Esophagus muscularis mucosa (tissue), 4 donors: ENCODE data around the gene ORAI3. TPM values are rescaled to one million over a fixed set of nuclear protein-coding genes. Genes with fewer than 3 reads are reported as not detected.

Experiments used
- DNase-seq: peaks from one replicate; pipeline ENCODE4 v3.0.0-alpha.2; 2017; ENCODE audit errors: extremely low spot score
- H3K27ac ChIP-seq, 4 donors: fragments of 200-600 bp; sonication (generic); replicated peaks in 1 of 4; 1 replicate in 3 of 4; 2 replicates in 1 of 4; pipeline ENCODE4 v1.5.1; 2016 to 2019; ENCODE audit warnings: mild to moderate bottlenecking in 1 of 4
- H3K27me3 ChIP-seq, 4 donors: fragments of 200-600 bp; sonication (generic); one replicate each; pipeline versions ENCODE4 v1.5.1 to v1.6.0; 2016 to 2019
- H3K36me3 ChIP-seq, 4 donors: fragments of 200-600 bp; sonication (generic); one replicate each; pipeline ENCODE4 v1.5.1; 2016 to 2019
- H3K4me1 ChIP-seq, 4 donors: fragments of 200-600 bp; sonication (generic); one replicate each; pipeline ENCODE4 v1.5.1; 2016 to 2019
- H3K4me3 ChIP-seq, 4 donors: fragments of 200-600 bp; sonication (generic); 1 replicate in 2 of 4; 2 replicates in 2 of 4; pipeline ENCODE4 v1.5.1; 2016 to 2019; ENCODE audit warnings: mild to moderate bottlenecking in 4 of 4, moderate library complexity in 1 of 4
- H3K9me3 ChIP-seq, 4 donors: fragments of 200-600 bp; sonication (generic); 1 replicate in 3 of 4; 2 replicates in 1 of 4; pipeline ENCODE4 v1.5.1; 2016 to 2019
- EP300 ChIP-seq: sonication (generic); formaldehyde crosslinking; IDR thresholded peaks from one replicate; pipeline ENCODE4 v1.6.1; 2017; ENCODE audit warnings: antibody characterized with exemption
- POLR2A ChIP-seq: fragments of 450-650 bp; IDR thresholded peaks from one replicate; pipeline ENCODE4 v1.6.1; 2017; ENCODE audit warnings: antibody characterized with exemption, moderate library complexity, mild to moderate bottlenecking, low read depth
- POLR2AphosphoS5 ChIP-seq, 2 donors: sonication (generic); formaldehyde crosslinking; IDR thresholded peaks; one replicate each; pipeline ENCODE4 v1.6.1; 2017; ENCODE audit warnings: antibody characterized with exemption in 2 of 2
- WGBS: methylation state at CpG from one replicate; pipeline ENCODE4 v1.1.5; 2018; 5-methylcytosine and 5-hydroxymethylcytosine counted together
- intact Hi-C: fragments of 100-400 bp; cut with DNase I; formaldehyde crosslinking; loops from one replicate; pipeline ENCODE4 v1.15.1; 2023
- total RNA-seq, 4 donors: library from RNA; depleted of rRNA; stranded (reverse); fragments of >200 nt; gene quantifications; one replicate each; pipeline versions ENCODE4 v1.1.0 to v1.2.1, GENCODE V29; 2016
- TF ChIP-seq, protein P1 (sequence below), 3 experiments: fragments of 200-600 bp in 2 of 3; fragments of 450-650 bp in 1 of 3; sonication (generic) in 2 of 3; IDR thresholded peaks; one replicate each; pipeline ENCODE4 v1.5.1; 2017 to 2019; ENCODE audit warnings: antibody characterized with exemption in 3 of 3, mild to moderate bottlenecking in 2 of 3, moderate library complexity in 1 of 3

Gene ORAI3
- total RNA-seq, 4 donors from 2014 or later, result 33.0 to 56.5 (median 45.8) TPM

DNA sequence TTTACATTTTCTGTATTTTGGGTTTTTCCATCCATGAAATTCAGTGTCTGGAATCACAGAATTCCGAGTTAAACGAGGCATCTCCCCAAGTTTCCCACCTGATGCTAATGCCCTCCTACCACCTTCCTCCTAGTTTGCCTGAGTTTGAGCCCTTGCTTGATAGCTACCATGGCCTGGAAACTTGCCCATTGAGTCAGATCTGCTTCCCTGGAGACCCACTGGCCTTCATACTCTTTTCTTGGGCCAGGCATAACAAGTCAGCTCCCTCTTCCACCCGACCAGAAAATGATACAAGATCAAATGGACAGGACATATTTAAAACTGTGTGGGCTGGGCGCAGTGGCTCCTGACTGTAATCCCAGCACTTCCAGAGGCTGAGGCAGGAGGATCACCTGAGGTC is 18.9 kb downstream of the ORAI3 start:
- Histone ChIP-seq H3K4me3 (no peak overlapping the region), H3K9me3 (no peaks in the 10 kb centered on the region), H3K36me3 (peaks cover 86 to 100% (median 100%) of the 10 kb centered on the region in 4 donors), H3K27ac (no peak overlapping the region), H3K27me3 (no peaks in the 10 kb centered on the region), H3K4me1 (peaks cover 0 to 5% (median 0%) of the 10 kb centered on the region in 4 donors)
- no peak for DNase-seq
- WGBS, result 89% methylated on average over 4 of the region's 4 CpGs
- no peak for TF ChIP-seq EP300
- no peak for TF ChIP-seq POLR2A
- TF ChIP-seq POLR2AphosphoS5 (IDR thresholded peaks at IDR 0.05), result no peak
- TF ChIP-seq, protein P1, sequence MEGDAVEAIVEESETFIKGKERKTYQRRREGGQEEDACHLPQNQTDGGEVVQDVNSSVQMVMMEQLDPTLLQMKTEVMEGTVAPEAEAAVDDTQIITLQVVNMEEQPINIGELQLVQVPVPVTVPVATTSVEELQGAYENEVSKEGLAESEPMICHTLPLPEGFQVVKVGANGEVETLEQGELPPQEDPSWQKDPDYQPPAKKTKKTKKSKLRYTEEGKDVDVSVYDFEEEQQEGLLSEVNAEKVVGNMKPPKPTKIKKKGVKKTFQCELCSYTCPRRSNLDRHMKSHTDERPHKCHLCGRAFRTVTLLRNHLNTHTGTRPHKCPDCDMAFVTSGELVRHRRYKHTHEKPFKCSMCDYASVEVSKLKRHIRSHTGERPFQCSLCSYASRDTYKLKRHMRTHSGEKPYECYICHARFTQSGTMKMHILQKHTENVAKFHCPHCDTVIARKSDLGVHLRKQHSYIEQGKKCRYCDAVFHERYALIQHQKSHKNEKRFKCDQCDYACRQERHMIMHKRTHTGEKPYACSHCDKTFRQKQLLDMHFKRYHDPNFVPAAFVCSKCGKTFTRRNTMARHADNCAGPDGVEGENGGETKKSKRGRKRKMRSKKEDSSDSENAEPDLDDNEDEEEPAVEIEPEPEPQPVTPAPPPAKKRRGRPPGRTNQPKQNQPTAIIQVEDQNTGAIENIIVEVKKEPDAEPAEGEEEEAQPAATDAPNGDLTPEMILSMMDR (IDR thresholded peaks at IDR 0.05), result no peak
- intact Hi-C loops, result loop anchor here (10.0 kb wide), 1 partner anchor 737 kb away; no protein-coding TSS in a partner anchor

DNA sequence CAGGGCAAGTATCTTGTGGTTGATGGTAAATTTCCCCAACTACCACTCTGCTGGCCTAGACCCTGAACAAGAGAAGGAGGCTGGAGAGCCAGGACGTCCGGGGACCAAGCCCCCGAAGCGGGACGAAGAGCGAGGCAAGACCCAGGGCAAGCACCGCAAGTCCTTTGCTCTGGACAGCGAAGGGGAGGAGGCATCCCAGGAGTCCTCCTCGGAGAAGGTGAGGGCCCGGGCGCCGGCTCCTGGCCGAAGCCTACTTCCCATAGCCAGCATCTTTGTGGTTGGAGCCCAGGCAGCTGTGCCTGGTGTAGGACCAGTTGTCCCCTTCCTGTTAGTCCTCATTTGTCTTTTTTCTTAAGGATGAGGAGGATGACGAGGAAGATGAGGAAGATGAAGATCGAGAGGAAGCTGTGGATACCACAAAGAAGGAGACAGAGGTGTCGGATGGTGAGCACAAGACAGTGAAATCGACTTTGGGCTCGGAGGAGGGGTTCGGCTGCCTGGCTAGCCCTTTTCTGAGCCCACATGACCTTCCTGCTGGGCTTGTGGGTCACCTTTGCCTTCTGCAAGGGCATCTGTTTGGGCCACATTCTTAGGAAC is 20.5 kb downstream of the ORAI3 start:
- H3K9me3 ChIP-seq, result no peaks in the 10 kb centered on the region
- peaks cover 0 to 5% (median 0%) of the 10 kb centered on the region in 4 donors for H3K4me1 ChIP-seq
- intact Hi-C loops, result loop anchor here (10.0 kb wide), 1 partner anchor 735 kb away; no protein-coding TSS in a partner anchor
- peaks cover 85 to 100% (median 100%) of the 10 kb centered on the region in 4 donors for H3K36me3 ChIP-seq
- H3K4me3 ChIP-seq, result no peak overlapping the region
- H3K27ac ChIP-seq, result no peak overlapping the region
- whole genome bisulfite sequencing, result 96% methylated on average over 19 of the region's 19 CpGs
- no peaks in the 10 kb centered on the region for H3K27me3 ChIP-seq
- TF ChIP-seq EP300 (no peak), POLR2AphosphoS5 (IDR thresholded peaks at IDR 0.05) (no peak), POLR2A (no peak)
- TF ChIP-seq, protein P1 (IDR thresholded peaks at IDR 0.05), result no peak
- no peak for DNase-seq

DNA sequence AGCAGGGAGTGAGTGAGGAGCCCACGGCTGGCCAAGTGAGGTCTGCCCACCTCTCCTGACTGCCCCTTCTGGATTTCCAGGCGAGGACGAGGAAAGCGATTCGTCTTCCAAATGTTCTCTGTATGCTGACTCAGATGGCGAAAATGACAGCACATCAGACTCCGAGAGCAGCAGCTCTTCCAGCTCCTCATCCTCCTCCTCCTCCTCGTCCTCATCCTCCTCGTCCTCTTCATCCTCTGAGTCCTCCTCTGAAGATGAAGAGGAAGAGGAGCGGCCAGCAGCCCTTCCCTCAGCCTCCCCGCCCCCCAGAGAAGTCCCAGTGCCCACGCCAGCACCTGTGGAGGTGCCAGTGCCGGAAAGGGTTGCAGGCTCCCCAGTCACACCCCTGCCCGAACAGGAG is 22.4 kb downstream of the ORAI3 start:
- intact Hi-C loops, result no loop called here
- Histone ChIP-seq H3K27ac (no peak overlapping the region), H3K36me3 (peaks cover 83 to 100% (median 100%) of the 10 kb centered on the region in 4 donors), H3K27me3 (no peaks in the 10 kb centered on the region), H3K4me3 (no peak overlapping the region), H3K4me1 (peaks cover 0 to 3% (median 0%) of the 10 kb centered on the region in 4 donors), H3K9me3 (no peaks in the 10 kb centered on the region)
- 94% methylated on average over 13 of the region's 14 CpGs for WGBS
- no peak for DNase-seq
- TF ChIP-seq, protein P1 (IDR thresholded peaks at IDR 0.05), result no peak
- TF ChIP-seq POLR2A (no peak), POLR2AphosphoS5 (IDR thresholded peaks at IDR 0.05) (no peak), EP300 (no peak)

GRCh38 chr16:30972872-30973271 is 24.0 kb downstream of the ORAI3 start:
- no peak for TF ChIP-seq EP300
- TF ChIP-seq POLR2AphosphoS5 (IDR thresholded peaks at IDR 0.05), result no peak
- TF ChIP-seq, protein P1 (IDR thresholded peaks at IDR 0.05), result no peak
- TF ChIP-seq POLR2A, result no peak
- intact Hi-C loops, result no loop called here
- 78% methylated on average over 7 of the region's 7 CpGs for WGBS
- Histone ChIP-seq H3K27me3 (no peaks in the 10 kb centered on the region), H3K27ac (no peak overlapping the region), H3K9me3 (no peaks in the 10 kb centered on the region), H3K4me3 (no peak overlapping the region), H3K4me1 (no peaks in the 10 kb centered on the region), H3K36me3 (peaks cover 84 to 100% (median 100%) of the 10 kb centered on the region in 4 donors)
- no peak for DNase-seq
